Stimulated activated CD4-positive, alpha-beta T cell treated with anti-CD3 and anti-CD28 coated beads, Interleukin-4, amount 100 ng/mL, for 48 hours (primary cell): ENCODE measurements around the gene LRRC8C.

ENCODE experiments used
- DNase-seq, 2 donors: peaks; one replicate each; pipeline ENCODE4 v3.0.0-alpha.2; 2020; ENCODE audit warnings: low read depth in 2 of 2

The LRRC8C gene

DNA sequence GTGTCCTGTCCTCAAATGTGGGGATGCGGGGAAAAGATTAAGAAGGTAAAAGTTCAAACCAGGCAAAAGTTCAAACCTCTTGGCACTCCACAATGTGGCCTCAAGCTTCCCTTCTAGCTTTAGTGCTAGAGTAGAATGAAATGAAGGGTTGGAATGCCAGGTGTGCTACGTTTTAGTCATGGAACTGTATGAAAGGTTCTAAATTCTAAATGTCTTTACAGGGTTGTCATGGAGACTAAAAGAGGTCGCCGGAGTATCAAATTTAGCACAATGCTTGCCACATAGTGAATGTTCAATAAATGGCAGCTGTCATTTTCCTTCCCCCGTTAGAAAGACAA, 130.7 kb downstream of the LRRC8C start:
- no peak for DNase-seq

DNA sequence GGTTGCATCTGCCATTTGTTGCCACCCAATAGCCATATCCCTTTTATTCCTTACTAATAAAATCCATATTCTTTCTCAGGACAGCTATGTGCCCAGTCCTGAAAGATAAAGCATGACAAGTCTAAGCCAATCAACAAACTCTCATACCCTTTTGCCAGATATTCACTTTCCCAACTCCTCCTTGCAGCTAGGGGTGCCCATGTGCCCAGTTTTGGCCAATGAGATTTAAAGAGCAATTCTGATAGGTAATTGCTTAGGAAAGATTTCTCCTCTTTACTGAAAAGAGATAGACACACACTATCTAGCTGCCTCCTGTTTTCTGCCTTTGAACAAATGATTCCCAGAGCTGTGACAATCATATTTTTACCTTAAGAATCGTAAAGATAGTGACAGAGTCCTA, 132.9 kb downstream of the LRRC8C start:
- no peak for DNase-seq

DNA sequence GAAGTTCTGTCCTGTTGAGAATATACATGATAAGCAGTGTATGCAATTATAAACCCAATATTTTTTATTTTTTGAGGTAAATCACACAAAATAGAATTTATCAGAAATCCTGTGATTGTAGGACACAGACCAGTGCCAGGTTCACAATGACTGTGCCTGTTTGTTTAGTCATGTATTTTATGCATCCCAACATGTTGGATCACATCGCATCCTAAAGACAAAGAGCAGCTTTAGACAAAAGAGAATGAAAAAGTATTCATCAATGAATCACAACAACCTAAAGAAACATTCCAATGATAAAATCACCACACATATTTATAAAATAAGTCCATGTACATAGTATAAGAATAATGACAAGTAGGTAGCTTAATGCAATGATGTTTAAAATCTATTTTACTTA, 134.7 kb downstream of the LRRC8C start:
- DNase-seq = no peak
